HCT116 (cell line): ENCODE results near the gene GTF3C5. TPM values are rescaled to one million over a fixed set of nuclear protein-coding genes. Genes with fewer than 3 reads are reported as not detected.

ENCODE experiments used
- ATAC-seq: fragments of 200-7000 bp; cut with Tn5 transposase; 2 replicates; pipeline ENCODE4 v1.9.1; 2020; ENCODE audit warnings: mild to moderate bottlenecking, moderate library complexity
- BruUV-seq: library from RNA; stranded (reverse); fragments of 400-500 nt; replicated peaks from 2 replicates; lab custom pipeline; 2021; lab: Mats Ljungman, UMichigan
- CTCF ChIA-PET: fragments of 300-600 bp; sonication (Branson Sonifier 250); formaldehyde crosslinking; loops from one replicate; lab custom pipeline; 2021; ENCODE audit warnings: antibody characterized with exemption; lab: Charles Lee
- POLR2A ChIA-PET: fragments of 300-600, 350-600 bp; sonication (Branson Sonifier 250); formaldehyde crosslinking; loops from one replicate; lab custom pipeline; 2021; ENCODE audit warnings: antibody characterized with exemption; lab: Charles Lee
- RAD21 ChIA-PET, 2 experiments: fragments of 300-600 bp; sonication (Branson Sonifier 250); formaldehyde crosslinking; loops; one replicate each; lab custom pipeline; 2023; ENCODE audit warnings: low total read pairs in 2 of 2; ENCODE audit not compliant: uncharacterized antibody in 2 of 2, unreplicated experiment in 2 of 2, low non-redundant PET in 1 of 2; lab: Charles Lee
- DNase-seq: peaks from one replicate; pipeline ENCODE4 v3.0.0-alpha.2; 2010; ENCODE audit warnings: low read depth, low spot score
- H2AFZ ChIP-seq: fragments of 200-600 bp; shearing (Covaris generic), sonication (generic); 2 replicates; pipeline ENCODE4 v1.6.1; 2017; ENCODE audit warnings: low read depth, mixed run types, mixed read lengths, antibody characterized with exemption, low read length; ENCODE audit not compliant: poor library complexity, severe bottlenecking
- H3K27ac ChIP-seq: 2 replicates; pipeline ENCODE4 v1.5.1; 2012; ENCODE audit warnings: low read depth, low read length
- H3K27me3 ChIP-seq: fragments of 200-600 bp; sonication (generic); 2 replicates; pipeline ENCODE4 v1.6.1; 2016; ENCODE audit warnings: mixed run types, low read length, mixed read lengths; ENCODE audit not compliant: insufficient read depth
- H3K36me3 ChIP-seq, 2 experiments: fragments of 200-500 bp in 1 of 2; fragments of 200-600 bp in 1 of 2; sonication (Bioruptor generic) in 1 of 2; sonication (generic) in 1 of 2; 2 replicates each; pipeline versions ENCODE4 v1.5.1 to v1.6.1; 2014 to 2016; ENCODE audit warnings: low read length in 2 of 2, inconsistent platforms in 1 of 2, mixed read lengths in 1 of 2, mixed run types in 1 of 2; ENCODE audit not compliant: insufficient read depth in 2 of 2, control insufficient read depth in 1 of 2
- H3K4me1 ChIP-seq, 2 experiments: fragments of 200-600 bp in 1 of 2; sonication (generic) in 1 of 2; 2 replicates each; pipeline versions ENCODE4 v1.5.1 to v1.6.1; 2012 to 2017; ENCODE audit warnings: low read length in 2 of 2, inconsistent platforms in 1 of 2, mild to moderate bottlenecking in 1 of 2, mixed read lengths in 1 of 2, mixed run types in 1 of 2, moderate library complexity in 1 of 2; ENCODE audit not compliant: insufficient read depth in 2 of 2, control insufficient read depth in 1 of 2
- H3K4me2 ChIP-seq: fragments of 200-600 bp; sonication (generic); 2 replicates; pipeline ENCODE4 v1.6.1; 2017; ENCODE audit warnings: mixed run types, low read length, mixed read lengths
- H3K4me3 ChIP-seq, 2 experiments: fragments of 200-600 bp in 1 of 2; sonication (generic) in 1 of 2; replicated peaks in 1 of 2; 2 replicates each; pipeline ENCODE4 v1.5.1; 2011 to 2016; ENCODE audit warnings: low read length in 2 of 2, control low read depth in 1 of 2, low read depth in 1 of 2, mild to moderate bottlenecking in 1 of 2, mixed read lengths in 1 of 2, mixed run types in 1 of 2
- H3K79me2 ChIP-seq: fragments of 200-600 bp; sonication (generic); 2 replicates; pipeline ENCODE4 v1.6.1; 2017; ENCODE audit warnings: mild to moderate bottlenecking, mixed run types, low read length, moderate library complexity, mixed read lengths; ENCODE audit not compliant: insufficient read depth
- H3K9ac ChIP-seq: fragments of 200-600 bp; sonication (generic); 2 replicates; pipeline ENCODE4 v1.6.1; 2016; ENCODE audit warnings: low read length, mixed read lengths
- H3K9me2 ChIP-seq: fragments of 200-600 bp; sonication (generic), shearing (Covaris generic); 2 replicates; pipeline ENCODE4 v1.6.1; 2017; ENCODE audit warnings: mixed run types, mild to moderate bottlenecking, moderate library complexity; ENCODE audit not compliant: insufficient read depth
- H3K9me3 ChIP-seq, 2 experiments: fragments of 200-500 bp in 1 of 2; fragments of 200-600 bp in 1 of 2; sonication (Bioruptor generic) in 1 of 2; sonication (generic) in 1 of 2; 2 replicates each; pipeline ENCODE4 v1.6.1; 2014 to 2017; ENCODE audit warnings: low read length in 2 of 2, mixed read lengths in 2 of 2, inconsistent platforms in 1 of 2, low read depth in 1 of 2, mild to moderate bottlenecking in 1 of 2, mixed run types in 1 of 2, moderate library complexity in 1 of 2; ENCODE audit not compliant: control insufficient read depth in 1 of 2, insufficient read depth in 1 of 2
- H4K20me1 ChIP-seq: fragments of 200-600 bp; sonication (generic), shearing (Covaris generic); 2 replicates; pipeline ENCODE4 v1.6.1; 2017; ENCODE audit warnings: mixed run types, mild to moderate bottlenecking, moderate library complexity; ENCODE audit not compliant: insufficient read depth
- CBX3 ChIP-seq: IDR thresholded peaks from 2 replicates; pipeline ENCODE4 v1.6.1; 2012; ENCODE audit warnings: low read depth
- CEBPB ChIP-seq: IDR thresholded peaks from 2 replicates; pipeline ENCODE4 v1.6.1; 2012; ENCODE audit warnings: low read depth
- EGR1 ChIP-seq: IDR thresholded peaks from 2 replicates; pipeline ENCODE4 v1.6.1; 2012; ENCODE audit warnings: low read depth
- EZH2phosphoT487 ChIP-seq: fragments of 200-600 bp; IDR thresholded peaks from 2 replicates; pipeline ENCODE4 v1.6.1; 2018; ENCODE audit warnings: antibody characterized with exemption, borderline replicate concordance
- POLR2A ChIP-seq: IDR thresholded peaks from 2 replicates; pipeline ENCODE4 v1.7.0; 2011; ENCODE audit warnings: borderline replicate concordance; ENCODE audit not compliant: insufficient read depth, insufficient read length; ENCODE audit errors: extremely low read depth
- RAD21 ChIP-seq: IDR thresholded peaks from 2 replicates; pipeline ENCODE4 v1.6.1; 2012; ENCODE audit warnings: low read depth, mild to moderate bottlenecking
- SIN3A ChIP-seq: IDR thresholded peaks from 2 replicates; pipeline ENCODE4 v1.6.1; 2012; ENCODE audit warnings: low read depth
- SP1 ChIP-seq: IDR thresholded peaks from 2 replicates; pipeline ENCODE4 v1.6.1; 2012; ENCODE audit warnings: low read depth
- TCF7L2 ChIP-seq: IDR thresholded peaks from 2 replicates; pipeline ENCODE4 v1.7.0; 2011; ENCODE audit warnings: borderline replicate concordance, inconsistent platforms; ENCODE audit not compliant: insufficient read depth, insufficient read length; ENCODE audit errors: extremely low read depth
- YY1 ChIP-seq: IDR thresholded peaks from 2 replicates; pipeline ENCODE4 v1.6.1; 2011; ENCODE audit warnings: low read length, low read depth, moderate library complexity, mild to moderate bottlenecking; ENCODE audit not compliant: insufficient replicate concordance; ENCODE audit errors: extremely low read depth
- intact Hi-C: fragments of 100-400 bp; cut with micrococcal nuclease; formaldehyde crosslinking; loops from 2 replicates; pipeline ENCODE4 v1.10.0; 2022
- total RNA-seq: library from RNA; stranded (reverse); gene quantifications from one replicate; pipeline ENCODE4 v1.2.1, GENCODE V29; 2021; ENCODE audit not compliant: unreplicated experiment
- TF ChIP-seq, protein P1 (sequence below), 3 experiments: fragments of 200-600 bp in 1 of 3; sonication (generic) in 1 of 3; IDR thresholded peaks in 2 of 3; conservative IDR thresholded peaks in 1 of 3; 2 replicates each; pipeline ENCODE4 v1.5.1; 2012 to 2017; ENCODE audit warnings: low read depth in 2 of 3, low read length in 2 of 3, antibody characterized with exemption in 1 of 3, borderline replicate concordance in 1 of 3, control low read depth in 1 of 3, mild to moderate bottlenecking in 1 of 3, mixed read lengths in 1 of 3, mixed run types in 1 of 3, moderate library complexity in 1 of 3; ENCODE audit not compliant: insufficient read depth in 1 of 3
- TF ChIP-seq, protein P2 (sequence below): IDR thresholded peaks from 2 replicates; pipeline ENCODE4 v1.6.1; 2011; ENCODE audit warnings: mild to moderate bottlenecking, low read length, moderate library complexity; ENCODE audit not compliant: insufficient replicate concordance; ENCODE audit errors: extremely low read depth
- TF ChIP-seq, protein P3 (sequence below): IDR thresholded peaks from 2 replicates; pipeline ENCODE4 v1.6.1; 2012

Gene GTF3C5
- total RNA-seq, 1 experiment from 2014 or later = 95.1 TPM

DNA sequence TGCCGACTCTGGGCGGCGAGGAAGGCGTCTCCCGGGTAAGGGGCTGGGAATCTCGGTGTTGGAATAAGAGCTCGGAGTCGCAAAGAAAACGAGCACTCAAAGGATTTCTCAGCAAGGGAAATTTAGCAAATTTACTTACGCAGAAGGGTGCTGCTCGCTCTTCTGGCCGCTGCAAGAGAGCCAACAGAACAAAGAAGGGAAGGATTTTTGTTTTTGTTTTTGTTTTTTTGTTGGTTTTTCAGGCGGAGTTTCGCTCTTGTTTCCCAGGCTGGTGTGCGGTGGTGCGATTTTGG lies 279 bp downstream of the GTF3C5 start:
- RAD21 ChIA-PET = no interaction called here
- no peak for TF ChIP-seq YY1
- no peak for TF ChIP-seq EGR1
- no peak for TF ChIP-seq POLR2A
- TF ChIP-seq EZH2phosphoT487 = no peak
- TF ChIP-seq CEBPB = no peak
- TF ChIP-seq SP1 = no peak
- TF ChIP-seq SIN3A = no peak
- TF ChIP-seq TCF7L2 = no peak
- TF ChIP-seq, protein P1, sequence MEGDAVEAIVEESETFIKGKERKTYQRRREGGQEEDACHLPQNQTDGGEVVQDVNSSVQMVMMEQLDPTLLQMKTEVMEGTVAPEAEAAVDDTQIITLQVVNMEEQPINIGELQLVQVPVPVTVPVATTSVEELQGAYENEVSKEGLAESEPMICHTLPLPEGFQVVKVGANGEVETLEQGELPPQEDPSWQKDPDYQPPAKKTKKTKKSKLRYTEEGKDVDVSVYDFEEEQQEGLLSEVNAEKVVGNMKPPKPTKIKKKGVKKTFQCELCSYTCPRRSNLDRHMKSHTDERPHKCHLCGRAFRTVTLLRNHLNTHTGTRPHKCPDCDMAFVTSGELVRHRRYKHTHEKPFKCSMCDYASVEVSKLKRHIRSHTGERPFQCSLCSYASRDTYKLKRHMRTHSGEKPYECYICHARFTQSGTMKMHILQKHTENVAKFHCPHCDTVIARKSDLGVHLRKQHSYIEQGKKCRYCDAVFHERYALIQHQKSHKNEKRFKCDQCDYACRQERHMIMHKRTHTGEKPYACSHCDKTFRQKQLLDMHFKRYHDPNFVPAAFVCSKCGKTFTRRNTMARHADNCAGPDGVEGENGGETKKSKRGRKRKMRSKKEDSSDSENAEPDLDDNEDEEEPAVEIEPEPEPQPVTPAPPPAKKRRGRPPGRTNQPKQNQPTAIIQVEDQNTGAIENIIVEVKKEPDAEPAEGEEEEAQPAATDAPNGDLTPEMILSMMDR (IDR thresholded peaks at IDR 0.05 in 2 of 3, conservative IDR thresholded peaks at IDR 0.05 in 1 of 3; ENCODE audit: borderline replicate concordance in 1 of 3, insufficient read depth in 1 of 3, low read depth in 2 of 3, low read length in 2 of 3) = no peak
- TF ChIP-seq CBX3 = no peak
- TF ChIP-seq, protein P2, sequence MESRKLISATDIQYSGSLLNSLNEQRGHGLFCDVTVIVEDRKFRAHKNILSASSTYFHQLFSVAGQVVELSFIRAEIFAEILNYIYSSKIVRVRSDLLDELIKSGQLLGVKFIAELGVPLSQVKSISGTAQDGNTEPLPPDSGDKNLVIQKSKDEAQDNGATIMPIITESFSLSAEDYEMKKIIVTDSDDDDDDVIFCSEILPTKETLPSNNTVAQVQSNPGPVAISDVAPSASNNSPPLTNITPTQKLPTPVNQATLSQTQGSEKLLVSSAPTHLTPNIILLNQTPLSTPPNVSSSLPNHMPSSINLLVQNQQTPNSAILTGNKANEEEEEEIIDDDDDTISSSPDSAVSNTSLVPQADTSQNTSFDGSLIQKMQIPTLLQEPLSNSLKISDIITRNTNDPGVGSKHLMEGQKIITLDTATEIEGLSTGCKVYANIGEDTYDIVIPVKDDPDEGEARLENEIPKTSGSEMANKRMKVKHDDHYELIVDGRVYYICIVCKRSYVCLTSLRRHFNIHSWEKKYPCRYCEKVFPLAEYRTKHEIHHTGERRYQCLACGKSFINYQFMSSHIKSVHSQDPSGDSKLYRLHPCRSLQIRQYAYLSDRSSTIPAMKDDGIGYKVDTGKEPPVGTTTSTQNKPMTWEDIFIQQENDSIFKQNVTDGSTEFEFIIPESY = no peak
- TF ChIP-seq RAD21 = no peak
- TF ChIP-seq, protein P3, sequence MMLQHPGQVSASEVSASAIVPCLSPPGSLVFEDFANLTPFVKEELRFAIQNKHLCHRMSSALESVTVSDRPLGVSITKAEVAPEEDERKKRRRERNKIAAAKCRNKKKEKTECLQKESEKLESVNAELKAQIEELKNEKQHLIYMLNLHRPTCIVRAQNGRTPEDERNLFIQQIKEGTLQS = no peak
- Histone ChIP-seq H3K36me3 (peaks cover 4 to 12% of the 10 kb centered on the region in 2 experiments; a peak in 1 of 4 replicates), H3K9me3 (no peaks in the 10 kb centered on the region), H3K27ac (peak overlapping the region; percentile 82), H3K27me3 (no peaks in the 10 kb centered on the region), H3K4me2 (peak overlapping the region; percentile 85), H3K9me2 (no peaks in the 10 kb centered on the region), H2AFZ (no peak overlapping the region), H3K4me1 (peaks cover 3 to 17% of the 10 kb centered on the region in 2 experiments; a peak in 3 of 4 replicates), H4K20me1 (no peaks in the 10 kb centered on the region), H3K9ac (peak overlapping the region; percentile 79), H3K79me2 (peaks cover 57% of the 10 kb centered on the region), H3K4me3 (peak overlapping the region; percentile 78 to 98)
- CTCF ChIA-PET = interaction anchor here (1.1 to 1.8 kb wide), 3 partner anchors 9 to 208 kb away, joined by 3 to 47 read pairs (median 11); no protein-coding TSS in a partner anchor
- intact Hi-C loops = no loop called here
- POLR2A ChIA-PET = interaction anchor here (1.2 to 1.7 kb wide), 3 partner anchors 9 to 14 kb away, joined by 4 to 19 read pairs (median 4); no protein-coding TSS in a partner anchor
- ATAC-seq (no peak), DNase-seq (no peak)
- no TSS peak for BruUV-seq
